ENCODE data around the gene SLC12A6.

Gene SLC12A6

DNA sequence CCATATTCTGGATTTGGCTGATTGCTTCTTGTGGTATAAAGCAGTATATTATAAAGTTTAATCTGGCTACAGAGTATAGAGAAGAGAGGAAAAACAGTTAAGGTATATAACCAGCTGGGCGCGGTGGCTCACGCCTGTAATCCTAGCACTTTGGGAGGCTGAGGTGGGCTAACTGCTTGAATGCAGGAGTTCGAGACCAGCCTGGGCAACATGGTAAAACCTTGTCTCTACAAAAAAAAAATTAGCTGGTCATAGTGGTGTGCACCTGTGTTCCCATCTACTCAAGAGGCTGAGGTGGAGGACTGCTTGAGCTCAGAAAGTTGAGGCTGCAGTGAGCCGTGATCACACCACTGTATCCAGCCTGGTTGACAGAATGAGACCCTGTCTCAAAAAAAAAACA is 7.3 kb downstream of the SLC12A6 start:
- no peak for DNase-seq (ENCODE audit: low spot score)

DNA sequence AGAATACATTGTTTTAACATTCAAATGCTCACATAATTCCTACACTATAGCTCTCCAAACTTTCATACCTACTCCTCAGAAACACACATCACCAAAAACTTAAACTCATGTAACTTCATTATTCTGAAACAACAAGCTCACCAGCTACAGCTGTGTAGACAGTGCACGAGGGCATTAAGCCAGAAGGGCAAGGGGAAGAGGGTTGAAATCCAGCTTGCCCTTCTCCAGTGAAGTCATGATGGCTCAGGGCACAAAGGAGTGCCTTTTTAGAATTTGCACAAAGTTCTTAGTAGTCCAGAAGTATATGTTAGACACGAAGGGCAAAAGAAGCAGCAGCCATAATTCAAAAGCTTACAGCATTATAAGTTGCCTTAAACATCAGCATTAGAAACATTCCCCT is 8.6 kb downstream of the SLC12A6 start:
- no peak for DNase-seq (ENCODE audit: low spot score)

DNA sequence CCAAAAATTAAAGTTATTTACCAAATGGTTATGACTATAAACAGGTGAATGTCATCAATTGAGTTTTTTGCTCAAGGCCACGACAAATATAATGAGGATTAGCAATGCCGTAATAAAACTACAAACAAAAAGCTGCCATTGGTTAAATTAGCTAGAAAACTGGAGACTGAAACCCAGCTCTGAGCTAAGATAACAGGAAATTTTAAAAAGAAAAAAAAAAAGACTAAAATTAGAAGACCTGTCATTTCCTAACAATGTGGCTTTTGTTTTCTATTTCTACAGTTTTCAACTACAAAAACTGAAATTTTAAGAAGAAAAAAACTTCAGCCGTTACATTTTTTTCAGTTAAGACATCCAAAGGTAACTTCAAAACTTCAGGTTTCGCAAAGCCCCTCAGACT is 9.7 kb downstream of the SLC12A6 start:
- no peak for DNase-seq (ENCODE audit: low spot score)

DNA sequence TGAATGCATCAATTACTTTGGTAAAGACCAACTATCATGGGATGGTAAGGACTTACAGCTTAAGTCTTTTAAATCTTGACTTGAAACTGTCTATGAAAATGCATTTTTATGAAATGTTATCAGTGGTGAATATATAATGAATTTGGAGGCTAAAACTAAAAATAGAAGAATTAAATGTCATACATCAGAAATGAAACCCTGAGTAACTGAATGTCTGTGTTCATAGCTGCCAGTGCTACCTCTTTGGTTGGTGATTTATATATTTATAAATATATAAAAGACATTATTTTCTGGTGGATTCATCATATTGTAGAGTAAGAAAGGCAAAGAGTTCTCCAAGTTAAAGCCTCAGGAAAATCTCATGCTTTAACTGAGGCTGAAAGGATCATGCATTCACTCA is 12.2 kb downstream of the SLC12A6 start:
- DNase-seq (ENCODE audit: low spot score): no peak

DNA sequence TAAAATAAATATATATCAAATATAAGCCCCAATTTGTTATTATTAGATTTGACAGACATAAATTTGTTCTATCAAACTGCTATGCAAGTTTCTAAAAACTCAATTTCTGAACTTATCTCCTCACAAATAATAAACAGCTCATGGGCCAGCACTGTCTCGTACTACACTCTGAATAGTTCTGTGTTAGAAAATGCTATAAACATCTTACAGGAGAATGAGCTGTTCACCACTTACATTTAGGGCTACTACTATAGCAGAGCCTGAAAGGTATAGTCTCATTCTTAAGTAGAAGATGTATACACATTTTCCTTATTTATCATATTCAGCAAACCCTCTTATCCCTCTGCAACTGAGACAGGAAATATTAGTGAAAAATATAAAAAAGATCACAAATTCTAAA is 12.6 kb downstream of the SLC12A6 start:
- DNase-seq (ENCODE audit: low spot score): no peak

DNA sequence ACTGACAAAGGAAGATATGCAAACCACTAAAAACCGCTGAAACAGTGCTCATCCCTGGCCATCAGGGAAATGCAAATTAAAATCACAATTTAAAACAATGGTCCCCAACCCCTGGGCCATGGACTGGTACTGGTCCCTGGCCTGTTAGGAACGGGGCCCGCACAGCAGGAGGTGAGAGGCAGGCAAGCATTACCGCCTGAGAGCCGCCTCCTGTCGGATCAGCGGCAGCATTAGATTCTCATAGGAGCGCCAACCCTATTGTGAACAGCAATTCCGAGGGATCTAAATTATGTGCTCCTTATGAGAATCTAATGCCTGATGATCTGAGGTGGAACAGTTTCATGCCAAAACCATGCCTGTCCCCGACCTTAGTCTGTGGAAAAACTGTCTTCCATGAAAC is 14.4 kb downstream of the SLC12A6 start:
- DNase-seq (ENCODE audit: low spot score): no peak

DNA sequence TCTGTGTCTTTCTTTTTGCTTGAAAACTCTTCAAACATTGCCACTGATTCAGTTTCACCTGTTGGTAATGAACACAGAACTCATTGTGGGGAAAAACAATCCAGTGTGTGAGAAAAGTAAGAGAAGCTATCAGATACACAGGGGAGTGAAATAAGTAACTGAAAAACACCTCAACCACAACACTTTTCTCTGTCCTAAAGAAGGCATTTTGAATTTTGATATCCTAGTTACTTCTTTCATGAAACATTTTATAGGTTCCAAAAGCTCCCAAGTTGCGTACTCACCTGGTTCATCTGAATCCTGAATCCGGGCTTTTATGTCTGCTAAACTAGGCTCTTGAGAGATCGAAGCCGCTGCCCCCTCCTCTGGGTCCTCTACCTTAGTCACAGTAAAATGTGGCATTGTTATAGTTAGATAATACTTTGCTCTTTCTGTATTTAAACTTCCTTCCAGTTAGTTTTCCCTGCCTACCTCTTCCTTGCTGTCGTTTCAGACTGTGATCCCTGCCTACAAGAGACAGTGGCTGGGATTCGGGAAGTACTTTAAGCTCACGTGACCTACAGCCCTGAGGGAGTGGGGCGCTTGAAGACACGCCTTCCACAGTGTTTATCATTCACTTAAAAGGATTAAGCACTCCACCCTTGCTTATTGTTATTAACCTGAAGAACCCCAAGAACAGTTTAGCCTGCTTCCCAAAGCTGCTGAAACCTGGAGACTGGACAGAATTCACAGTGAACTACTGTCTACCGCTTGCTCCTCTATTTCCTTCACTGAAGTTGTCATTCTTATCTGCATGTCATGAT is 19.1 kb downstream of the SLC12A6 start:
- no peak for DNase-seq (ENCODE audit: low spot score)

DNA sequence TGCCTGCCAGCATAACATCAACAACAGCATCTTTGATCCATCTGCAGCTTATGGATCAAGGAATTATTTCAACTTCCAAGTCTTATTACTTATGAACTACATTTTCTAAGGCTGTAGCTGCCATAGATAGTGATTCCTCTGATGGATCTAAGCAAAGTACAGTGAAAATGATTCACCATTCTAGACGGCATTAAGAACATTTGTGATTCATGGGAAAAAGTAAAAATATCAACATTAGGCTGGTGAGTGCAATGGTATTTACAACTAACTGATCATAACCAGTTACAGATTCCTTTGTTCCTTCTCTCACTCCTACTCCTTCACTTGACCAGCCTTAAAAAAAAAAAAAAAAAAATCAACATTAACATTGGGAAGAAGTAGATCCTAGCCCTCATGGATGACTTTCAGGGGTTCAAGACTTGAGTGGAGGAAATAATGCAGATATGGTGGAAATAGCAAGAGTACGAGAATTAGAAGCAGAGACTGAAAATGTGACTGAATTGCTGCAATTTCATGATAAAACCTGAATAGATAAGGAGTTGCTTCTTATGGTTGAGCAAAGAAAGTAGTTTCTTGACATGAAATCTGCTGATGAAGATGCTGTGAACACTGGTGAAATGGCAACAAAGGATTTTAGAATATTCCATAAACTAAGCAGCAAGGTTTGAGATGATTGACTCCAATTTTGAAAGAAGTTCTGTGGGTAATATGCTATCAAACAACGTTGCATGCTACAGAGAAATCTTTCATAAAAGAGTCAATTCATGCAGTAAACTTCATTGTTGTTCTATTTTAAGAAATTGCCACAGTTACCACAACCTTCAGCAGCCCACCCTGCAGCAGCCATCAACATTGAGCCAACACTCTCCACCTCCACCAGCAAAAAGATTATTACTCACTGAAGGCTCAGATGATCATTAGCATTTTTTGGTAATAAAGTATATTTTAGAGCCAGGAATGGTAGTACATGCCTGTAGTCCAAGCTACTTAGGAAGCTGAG is 22.8 kb downstream of the SLC12A6 start:
- no peak for DNase-seq (ENCODE audit: low spot score)

DNA sequence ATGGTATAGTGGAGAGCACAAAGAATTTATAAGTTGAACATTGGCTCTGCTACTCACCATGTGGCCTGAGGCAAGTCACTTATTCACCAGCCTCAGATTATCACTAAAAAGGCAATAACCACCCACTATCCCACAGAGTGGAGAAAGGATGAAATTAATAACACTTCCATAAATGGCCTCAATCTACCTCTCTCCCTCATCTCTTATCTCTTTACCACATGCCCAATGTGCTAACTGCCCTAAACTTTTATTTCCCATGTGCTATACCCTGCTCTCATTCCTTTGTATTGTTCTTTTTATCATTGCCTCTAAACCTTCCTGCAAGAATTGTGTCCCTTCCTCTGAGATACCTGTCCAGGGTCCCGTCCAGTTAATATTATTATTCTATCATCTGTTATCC is 26.0 kb downstream of the SLC12A6 start:
- DNase-seq (ENCODE audit: low spot score): no peak

DNA sequence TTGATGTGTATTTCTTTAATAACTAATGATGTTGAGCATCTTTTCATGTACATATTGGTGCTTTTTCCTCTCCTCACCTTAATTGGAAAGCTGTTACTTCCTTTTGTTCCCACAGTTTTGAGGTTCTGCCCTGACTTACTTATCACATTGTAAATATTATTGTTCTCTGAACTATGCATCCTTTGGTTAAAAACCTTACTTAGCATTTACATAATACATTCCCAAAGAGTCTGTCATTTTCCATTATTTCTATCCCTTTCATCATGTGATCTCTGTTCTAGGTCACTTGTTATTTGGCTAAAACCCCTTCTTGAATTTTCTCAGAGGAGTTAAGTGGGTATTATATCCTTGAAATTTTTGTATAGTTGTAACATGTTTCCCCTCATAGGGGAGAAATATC is 33.0 kb downstream of the SLC12A6 start:
- no peak for DNase-seq (ENCODE audit: low spot score)

DNA sequence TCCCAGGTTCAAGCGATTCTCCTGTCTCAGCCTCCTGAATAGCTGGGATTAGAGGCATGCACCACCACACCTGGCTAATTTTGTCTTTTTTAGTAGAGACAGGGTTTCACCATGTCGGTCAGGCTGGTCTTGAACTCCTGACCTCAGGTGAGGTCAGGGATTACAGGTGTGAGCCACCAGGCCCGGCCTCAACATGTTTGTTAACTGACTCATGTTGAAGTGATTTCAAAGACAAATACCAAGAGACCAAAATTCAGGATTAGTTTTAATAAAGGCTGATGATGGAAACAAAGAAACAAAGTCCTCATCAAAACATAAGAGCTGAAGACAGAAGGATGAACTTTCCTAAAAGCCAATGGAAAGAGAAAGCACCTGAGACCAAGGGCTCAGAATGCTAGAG is 36.5 kb downstream of the SLC12A6 start:
- DNase-seq (ENCODE audit: low spot score): no peak

DNA sequence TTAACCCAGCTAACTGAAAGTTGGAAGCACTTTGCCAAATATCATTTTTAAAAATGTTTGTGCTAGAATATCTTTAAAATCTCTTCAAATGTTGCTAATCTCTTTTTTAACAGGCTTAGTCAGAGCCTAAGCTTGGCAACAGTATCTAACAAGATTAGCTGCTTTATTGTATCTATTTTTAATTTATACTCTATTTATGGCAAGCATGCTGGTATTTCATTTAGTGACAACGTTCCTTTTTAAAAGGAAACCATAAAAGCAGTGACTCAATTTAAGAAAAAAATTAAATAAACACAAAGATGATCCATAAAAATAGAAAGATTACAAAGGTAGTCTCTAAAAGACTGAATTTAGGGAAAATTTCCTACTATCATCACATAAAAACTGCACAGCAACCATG is 40.5 kb downstream of the SLC12A6 start:
- DNase-seq (ENCODE audit: low spot score): no peak

DNA sequence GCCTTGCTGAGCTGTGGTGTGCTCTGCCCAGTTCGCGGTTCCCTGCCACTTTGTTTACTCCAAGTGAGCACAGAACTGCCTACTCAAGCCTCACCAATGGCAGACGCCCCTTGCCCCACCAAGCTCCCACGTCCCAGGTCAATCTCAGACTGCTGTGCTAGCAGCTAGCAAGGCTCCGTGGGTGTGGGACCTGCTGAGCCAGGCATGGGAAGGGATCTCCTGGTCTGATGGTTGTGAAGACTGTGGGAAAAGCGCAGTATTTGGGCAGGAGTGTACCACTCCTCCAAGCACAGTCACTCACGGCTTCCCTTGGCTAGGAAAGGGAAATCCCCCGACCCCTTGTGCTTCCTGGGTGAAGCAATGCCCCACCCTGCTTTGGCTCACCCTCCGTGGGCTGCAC is 45.0 kb downstream of the SLC12A6 start:
- DNase-seq (ENCODE audit: low spot score): no peak

DNA sequence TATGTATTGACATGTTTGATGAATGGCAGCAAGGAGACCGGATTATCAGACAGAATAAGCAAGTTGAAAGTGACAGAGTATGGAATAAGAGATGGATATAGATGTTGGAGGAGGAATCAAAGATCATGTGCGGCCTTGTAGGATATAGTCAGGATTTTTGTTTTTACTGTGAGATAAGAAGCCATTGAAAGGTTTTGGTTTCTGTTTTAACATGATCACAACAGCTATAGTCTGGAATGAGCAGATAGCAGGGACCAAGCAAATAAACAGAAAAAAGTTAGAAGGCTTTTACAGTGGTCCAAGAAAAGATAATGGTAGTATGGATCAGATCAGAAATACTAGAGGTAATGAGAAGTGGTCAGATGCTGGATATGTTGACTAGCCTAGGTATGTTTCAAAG is 52.6 kb downstream of the SLC12A6 start:
- DNase-seq (ENCODE audit: low spot score): no peak

DNA sequence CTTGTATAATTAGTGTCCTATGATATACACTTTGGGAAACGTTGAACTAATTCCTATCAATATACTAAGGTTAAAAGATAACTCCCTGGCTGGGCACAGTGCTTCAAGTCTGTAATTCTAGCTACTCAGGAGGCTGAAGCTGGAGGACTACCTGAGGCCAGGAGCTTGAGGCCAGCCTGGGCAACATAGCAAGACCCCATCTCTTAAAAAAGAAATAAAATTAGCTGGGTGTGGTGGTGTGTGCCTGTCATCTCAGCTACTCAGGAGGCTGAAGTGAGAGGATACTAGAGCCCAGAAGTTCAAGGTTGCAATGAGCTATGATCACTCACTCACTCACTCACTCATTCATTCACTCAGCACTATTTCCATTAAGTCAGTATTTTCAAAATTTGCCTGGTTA is 55.2 kb downstream of the SLC12A6 start:
- no peak for DNase-seq (ENCODE audit: low spot score)

DNA sequence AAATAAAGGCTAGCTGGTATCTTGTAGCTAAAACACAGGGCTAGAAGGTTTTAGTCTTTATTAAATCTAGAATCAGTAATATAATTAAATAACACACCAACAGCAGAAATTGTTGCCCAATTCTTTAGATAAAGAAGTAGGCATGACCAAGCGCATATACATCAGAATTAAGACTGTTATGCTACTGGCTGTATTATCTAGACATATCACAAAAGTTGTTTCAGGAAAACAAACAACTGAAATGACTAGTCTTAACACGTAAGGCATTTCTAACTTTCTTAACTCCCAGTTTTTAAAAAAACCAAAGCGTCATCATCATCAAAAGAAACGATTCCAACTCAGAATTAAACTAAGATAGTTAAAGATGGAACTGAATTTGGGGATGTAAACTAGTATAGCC is 57.4 kb downstream of the SLC12A6 start:
- DNase-seq (ENCODE audit: low spot score): no peak

DNA sequence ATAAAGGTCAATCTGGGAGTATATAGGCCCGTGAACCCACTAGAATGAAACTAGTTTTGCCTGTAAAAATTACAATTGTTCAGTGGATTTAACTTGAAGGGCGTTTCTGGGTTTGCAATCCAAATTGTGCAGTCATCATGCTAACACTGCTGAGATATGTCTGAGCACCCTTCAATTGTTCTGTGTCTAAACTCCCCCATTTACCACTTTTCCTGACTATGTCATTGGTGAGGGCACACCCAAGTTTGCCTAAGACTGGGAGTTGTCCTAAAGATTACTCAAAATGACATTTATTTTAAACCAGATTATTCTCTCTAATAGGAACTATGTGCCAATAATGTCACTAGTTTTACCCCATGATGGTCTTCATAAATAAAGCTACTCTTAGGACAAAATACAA is 58.2 kb downstream of the SLC12A6 start:
- no peak for DNase-seq (ENCODE audit: low spot score)

DNA sequence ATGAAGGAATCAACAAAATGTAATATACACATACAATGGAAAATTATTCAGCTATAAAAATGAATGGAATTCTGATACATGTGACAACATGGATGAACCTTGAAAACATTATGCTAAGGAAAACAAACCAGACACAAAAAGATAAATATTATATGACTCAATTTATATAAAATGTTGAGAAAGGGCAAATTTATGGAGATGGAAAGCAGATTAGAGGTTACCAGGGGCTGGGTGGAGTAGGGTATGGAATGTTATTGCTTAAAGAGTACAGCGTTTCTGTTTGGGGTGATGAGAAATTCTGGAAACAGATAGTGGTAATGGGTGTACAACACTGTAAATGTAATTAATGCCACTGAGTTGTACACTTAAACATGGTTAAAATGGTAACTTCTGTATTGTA is 61.9 kb downstream of the SLC12A6 start:
- DNase-seq (ENCODE audit: low spot score): no peak

DNA sequence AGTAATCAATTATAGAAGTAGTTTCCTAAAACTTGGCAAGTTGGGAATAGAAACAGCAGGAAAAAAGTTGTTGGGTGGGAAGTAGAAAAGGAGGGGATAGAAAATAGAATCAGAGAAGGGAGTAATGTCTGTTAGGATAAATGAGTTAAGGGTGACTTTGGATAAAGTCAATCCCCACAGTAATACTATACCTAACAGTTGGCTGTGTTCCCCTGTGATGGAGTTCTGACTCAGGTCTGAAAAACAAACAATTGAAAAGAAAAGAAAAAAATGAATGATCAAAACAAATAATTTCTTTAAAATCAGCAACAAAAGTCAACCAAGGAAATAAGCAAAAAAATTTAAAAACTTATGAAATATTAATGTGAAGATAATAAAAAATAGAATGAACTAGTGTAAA is 62.4 kb downstream of the SLC12A6 start:
- DNase-seq (ENCODE audit: low spot score): no peak

DNA sequence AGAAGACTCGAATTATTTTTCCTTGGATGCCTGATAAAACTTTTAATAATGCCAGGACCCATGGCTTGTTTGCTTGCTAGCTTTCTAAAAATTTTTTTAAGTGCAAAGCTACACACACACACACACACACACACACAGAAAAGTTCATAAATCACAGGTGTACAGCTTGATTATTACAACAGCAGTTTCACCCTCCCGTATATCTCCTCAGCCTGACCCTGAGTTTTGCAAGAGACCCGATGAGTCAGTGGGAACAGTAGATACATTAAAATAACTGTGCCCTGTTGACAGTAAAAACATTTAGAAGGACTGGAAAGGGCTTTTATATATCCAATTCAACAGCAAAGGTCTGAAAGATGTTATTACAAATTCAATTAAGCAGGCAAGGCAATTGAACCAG is 66.1 kb downstream of the SLC12A6 start:
- DNase-seq (ENCODE audit: low spot score): no peak

DNA sequence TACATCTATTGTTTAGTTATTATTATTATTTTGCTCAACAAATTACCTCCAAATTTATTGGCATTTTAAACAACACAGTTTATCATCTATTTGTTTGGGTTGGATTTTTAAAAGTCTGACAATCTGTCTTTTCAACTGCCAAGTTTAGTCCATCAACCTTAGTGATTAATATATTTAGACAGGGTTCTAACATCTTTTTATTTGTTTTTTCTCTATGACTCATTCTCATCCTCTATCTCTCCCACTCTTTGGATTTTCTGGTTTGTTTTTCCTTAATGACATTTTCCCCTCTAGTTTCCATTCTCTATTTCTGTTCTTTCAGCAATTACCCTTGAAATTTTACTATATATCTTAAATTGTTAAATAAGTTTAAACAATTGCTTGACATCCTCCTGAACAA is 70.8 kb downstream of the SLC12A6 start:
- no peak for DNase-seq (ENCODE audit: low spot score)

DNA sequence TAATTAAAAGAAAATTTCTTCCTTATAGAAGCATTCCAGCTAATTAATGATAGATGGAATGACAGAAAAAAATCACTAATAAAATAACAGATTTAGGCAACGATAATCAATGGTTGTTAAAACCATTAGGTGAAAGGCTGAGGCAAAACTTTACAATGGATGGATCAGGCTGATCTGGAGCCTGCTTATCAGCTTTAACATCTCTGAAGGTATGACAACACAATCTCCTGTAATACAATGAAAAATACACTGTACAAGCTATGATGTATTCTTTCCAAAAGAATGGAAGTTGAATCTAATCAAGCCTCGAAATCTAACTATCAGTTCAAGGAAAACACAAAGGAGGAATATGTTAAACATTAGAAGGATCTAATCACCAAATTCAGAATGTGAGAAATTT is 73.5 kb downstream of the SLC12A6 start:
- no peak for DNase-seq (ENCODE audit: low spot score)

DNA sequence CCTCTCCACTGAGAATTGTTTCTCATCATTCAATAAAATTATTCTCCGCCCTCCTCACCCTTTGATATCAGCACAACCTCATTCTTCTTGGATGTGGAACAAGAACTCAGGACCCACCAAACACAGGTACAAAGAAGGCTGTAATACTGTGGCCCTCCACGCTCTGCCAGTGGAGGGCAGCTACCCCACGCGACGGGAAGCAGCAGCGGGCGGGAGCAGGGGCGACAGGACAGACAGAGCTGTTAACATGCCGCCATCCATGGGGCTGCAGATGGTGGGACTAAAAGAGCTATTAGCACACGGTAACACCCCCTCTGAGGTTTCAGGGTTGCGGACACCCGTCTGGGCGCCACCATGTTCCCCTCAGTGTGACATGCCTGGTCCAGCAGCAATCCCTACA is 75.2 kb downstream of the SLC12A6 start:
- no peak for DNase-seq (ENCODE audit: low spot score)
